HepG2 (cell line): Measurements from ENCODE around the gene TSPAN3.

Experiments used
- CTCF ChIP-seq: sonication (generic); formaldehyde crosslinking; IDR thresholded peaks from 2 replicates; pipeline ENCODE4 v1.5.0; 2020; ENCODE audit warnings: mild to moderate bottlenecking, missing genetic modification reagents, moderate library complexity
- DNMT3B ChIP-seq: conservative IDR thresholded peaks from 2 replicates; pipeline ENCODE4 v1.6.1; 2016; ENCODE audit warnings: missing biosample characterization, control low read depth
- EHMT2 ChIP-seq: fragments of 200-600 bp; sonication (generic); IDR thresholded peaks from 2 replicates; pipeline ENCODE4 v1.7.0; 2017; ENCODE audit warnings: antibody characterized with exemption, low read depth, low read length, borderline replicate concordance
- MAFK ChIP-seq, 2 experiments: IDR thresholded peaks in 1 of 2; conservative IDR thresholded peaks in 1 of 2; 2 replicates each; pipeline ENCODE4 v1.6.1; 2011; ENCODE audit warnings: improper control_type of control experiment in 2 of 2, low read length in 2 of 2
- POGK ChIP-seq: sonication (generic); formaldehyde crosslinking; conservative IDR thresholded peaks from 2 replicates; pipeline ENCODE4 v1.8.0; 2022; ENCODE audit warnings: mild to moderate bottlenecking, moderate library complexity, missing genetic modification reagents
- POLR2A ChIP-seq, 2 experiments: IDR thresholded peaks; 2 replicates each; pipeline ENCODE4 v1.6.1; 2011; ENCODE audit warnings: low read depth in 2 of 2, low read length in 2 of 2, mild to moderate bottlenecking in 1 of 2, moderate library complexity in 1 of 2; ENCODE audit not compliant: insufficient read depth in 1 of 2
- PRDM15 ChIP-seq: sonication (generic); formaldehyde crosslinking; IDR thresholded peaks from 2 replicates; pipeline ENCODE4 v1.4.0; 2020; ENCODE audit warnings: missing genetic modification reagents
- ZBTB20 ChIP-seq: sonication (generic); formaldehyde crosslinking; IDR thresholded peaks from 2 replicates; pipeline ENCODE4 v1.8.1; 2023; ENCODE audit warnings: missing genetic modification reagents, low read depth, mild to moderate bottlenecking, borderline replicate concordance
- ZNF547 ChIP-seq: sonication (generic); formaldehyde crosslinking; IDR thresholded peaks from 2 replicates; pipeline ENCODE4 v1.5.1; 2020; ENCODE audit warnings: mild to moderate bottlenecking, missing genetic modification reagents
- ZNF704 ChIP-seq: sonication (generic); formaldehyde crosslinking; IDR thresholded peaks from 2 replicates; pipeline ENCODE4 v1.8.1; 2023; ENCODE audit warnings: mild to moderate bottlenecking, inconsistent platforms, moderate library complexity, missing genetic modification reagents, borderline replicate concordance

- TF ChIP-seq POLR2A (IDR thresholded peaks at IDR 0.05; ENCODE audit: insufficient read depth in 1 of 2, low read depth in 2 of 2, low read length in 2 of 2) (no peak), ZNF704 (no peak), PRDM15 (CRISPR knock-in tag) (no peak), EHMT2 (no peak), DNMT3B (CRISPR knock-in tag) (no peak), POGK (CRISPR knock-in tag) (no peak), ZBTB20 (CRISPR knock-in tag) (no peak), CTCF (CRISPR knock-in tag) (no peak), MAFK (conservative IDR thresholded peaks at IDR 0.05 in 1 of 2, IDR thresholded peaks at IDR 0.05 in 1 of 2; ENCODE audit: low read length in 2 of 2) (no peak), ZNF547 (no peak)
Observed at GRCh38 chr15:77025941-77026411, 44.9 kb downstream of the TSPAN3 start.
